GM18868 (cell line): ENCODE results near the gene RNU5B-1.
"Not testable (repeated sequence)": the region's sequence is repeated elsewhere in the genome, so short reads cannot be mapped to it uniquely, and the experiment has no call there.

Experiments
- ATAC-seq: cut with Tn5 transposase; IDR thresholded peaks from one replicate; pipeline ENCODE4 v1.9.1; 2021; ENCODE audit warnings: mild to moderate bottlenecking, moderate library complexity; ENCODE audit not compliant: unreplicated experiment

RNU5B-1 gene

DNA sequence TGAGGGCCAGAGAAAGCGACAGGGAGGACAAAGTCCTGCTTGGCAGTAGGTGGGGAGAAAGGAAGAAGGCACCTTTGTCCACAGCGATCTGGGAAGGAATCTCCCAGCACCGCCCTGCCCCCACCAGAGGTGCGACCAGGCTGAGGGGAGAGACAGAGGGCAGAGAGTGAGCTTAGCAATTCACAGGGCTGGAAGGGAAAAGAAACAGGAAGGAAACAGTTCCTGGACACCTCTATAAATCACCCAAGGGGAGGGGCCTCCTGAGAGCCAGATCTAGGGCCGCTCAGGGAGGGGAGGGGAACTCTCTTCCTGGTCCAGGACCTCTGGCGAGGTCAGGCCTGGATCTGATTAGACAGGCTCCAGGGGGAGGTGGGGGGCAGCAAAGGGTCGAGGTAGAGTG, 35.4 kb downstream of the RNU5B-1 start:
- no peak for ATAC-seq

DNA sequence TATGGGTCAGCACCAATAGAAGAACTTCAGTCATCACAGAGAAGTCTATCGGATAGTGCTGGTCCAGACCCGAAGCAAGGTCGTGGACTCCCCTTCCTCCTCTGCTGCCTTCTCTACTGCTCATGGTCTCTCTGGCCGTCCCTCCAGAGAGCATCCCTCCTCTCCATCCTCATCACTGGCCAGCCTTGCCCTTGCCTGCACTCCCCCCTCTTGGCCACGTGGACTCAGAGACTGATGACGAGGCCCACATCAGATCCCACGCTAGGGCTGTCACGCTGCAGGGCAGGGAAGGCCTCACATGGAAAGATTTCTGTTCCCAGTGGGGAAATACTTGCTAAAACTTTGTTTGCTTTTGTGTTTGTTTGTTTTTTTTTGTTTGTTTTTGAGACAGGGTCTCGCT, 38.0 kb downstream of the RNU5B-1 start:
- no peak for ATAC-seq

DNA sequence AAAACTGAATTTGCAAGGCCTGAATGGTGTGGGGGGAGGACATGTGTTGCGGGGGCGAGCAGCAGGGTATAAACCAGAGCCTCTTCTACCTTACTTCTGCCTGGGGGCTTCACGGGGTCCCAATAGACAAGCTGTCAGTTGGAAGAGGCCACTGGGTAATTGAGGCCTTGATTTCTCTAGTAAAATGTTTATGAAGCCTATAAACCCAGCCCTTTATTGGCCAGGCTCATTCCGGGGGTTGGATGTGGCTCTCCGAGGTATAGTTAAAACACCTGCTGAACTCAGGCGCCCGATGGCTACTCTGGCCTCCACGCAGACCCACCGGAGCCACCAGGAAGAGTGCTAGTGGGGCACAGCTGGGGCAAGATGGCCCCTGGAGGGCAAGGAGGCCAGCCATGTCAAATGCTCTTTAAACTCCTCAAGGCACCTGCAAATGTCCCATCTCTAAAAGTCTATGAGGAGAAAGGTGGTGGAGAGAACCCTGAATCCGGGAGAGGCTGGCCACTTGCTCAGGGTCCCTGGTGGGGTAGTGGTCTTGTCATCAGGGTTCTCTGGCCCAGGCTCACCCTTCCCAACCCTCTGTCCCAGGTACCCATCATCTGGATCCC, 39.0 kb downstream of the RNU5B-1 start:
- no peak for ATAC-seq

DNA sequence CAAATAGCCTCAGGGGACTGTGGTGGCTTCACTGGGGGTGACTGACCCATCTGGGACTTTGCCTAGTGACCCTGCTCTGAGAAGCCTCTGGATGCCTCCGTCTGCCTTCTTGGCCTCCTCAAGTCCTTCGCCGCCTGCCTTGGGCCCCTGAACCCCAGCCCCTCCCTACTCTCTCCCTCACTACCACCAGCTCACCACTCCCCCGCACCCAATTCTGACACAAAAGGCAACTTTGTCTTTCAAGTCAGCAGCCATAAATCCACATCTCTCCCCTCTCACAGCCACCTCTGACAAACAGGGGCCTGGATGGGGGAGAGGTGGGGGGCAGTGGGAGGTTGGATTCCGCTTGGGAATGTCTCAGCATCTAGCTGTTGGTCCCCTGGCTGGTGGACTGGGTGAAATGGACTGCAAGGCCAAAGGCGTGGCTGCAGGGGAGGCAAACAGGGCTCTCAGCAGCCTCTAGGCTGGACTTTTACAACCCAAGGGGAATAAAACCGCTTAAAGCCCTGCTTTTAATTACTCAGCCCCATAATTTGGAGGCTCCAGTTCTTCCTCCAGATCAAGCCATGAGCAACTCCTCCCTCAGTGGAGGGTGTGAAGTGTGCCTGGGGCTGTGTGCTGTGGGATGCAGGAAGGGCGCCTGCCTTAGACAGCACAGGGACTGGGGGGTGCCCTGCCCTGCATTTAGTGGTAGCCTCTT, 39.9 kb downstream of the RNU5B-1 start:
- ATAC-seq: no peak

DNA sequence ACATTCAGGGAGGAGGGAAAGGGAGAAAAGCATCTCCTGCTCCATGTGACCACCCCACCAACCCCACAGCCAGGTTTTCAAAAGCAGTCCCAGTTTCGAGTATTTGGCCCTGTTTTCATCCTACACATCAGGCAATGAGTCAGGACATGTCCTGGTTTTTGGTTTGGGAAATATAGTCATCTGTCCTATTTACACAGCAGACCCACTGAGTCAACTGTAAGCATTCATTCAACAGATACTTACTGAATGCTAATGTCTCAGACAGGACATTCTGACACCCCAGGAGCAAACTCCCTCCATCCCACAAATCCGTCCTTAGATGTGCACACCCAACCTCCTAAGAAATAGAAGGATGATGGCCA, 40.4 kb downstream of the RNU5B-1 start:
- ATAC-seq: no peak

DNA sequence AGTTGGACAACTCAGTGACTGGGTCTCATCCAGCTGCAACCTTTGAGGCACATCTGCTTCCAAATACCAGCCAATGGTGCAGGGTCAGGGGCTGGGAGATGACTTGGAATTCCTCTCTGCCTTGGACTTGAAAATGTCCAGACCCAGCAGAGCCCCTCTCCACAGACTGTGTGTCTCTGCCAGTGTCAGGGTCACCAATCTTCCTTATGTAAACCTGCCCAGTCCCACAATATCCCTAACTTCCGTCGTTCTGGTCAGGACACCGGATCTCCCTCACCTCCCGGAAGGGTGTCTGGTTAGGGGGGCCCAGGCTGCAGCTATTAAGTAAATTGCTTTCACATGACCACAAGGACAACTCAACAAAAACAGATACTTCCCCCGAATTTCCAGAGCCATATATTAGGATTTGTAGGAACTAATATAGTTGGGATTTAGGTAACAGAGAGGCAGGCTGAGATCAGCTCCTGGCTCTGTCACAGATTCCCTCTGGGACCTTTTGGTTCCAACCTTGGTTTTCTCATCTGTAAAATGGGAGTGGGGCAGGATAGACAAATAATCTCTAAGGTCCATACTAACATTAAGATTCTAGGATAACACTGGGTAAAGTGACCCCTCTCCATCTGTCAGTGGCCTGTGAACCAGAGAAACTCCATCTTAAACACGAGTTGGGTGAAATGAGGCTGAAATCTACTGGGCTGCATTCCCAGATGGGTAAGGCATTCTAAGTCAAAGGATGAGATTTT, 42.5 kb downstream of the RNU5B-1 start:
- ATAC-seq: no peak

DNA sequence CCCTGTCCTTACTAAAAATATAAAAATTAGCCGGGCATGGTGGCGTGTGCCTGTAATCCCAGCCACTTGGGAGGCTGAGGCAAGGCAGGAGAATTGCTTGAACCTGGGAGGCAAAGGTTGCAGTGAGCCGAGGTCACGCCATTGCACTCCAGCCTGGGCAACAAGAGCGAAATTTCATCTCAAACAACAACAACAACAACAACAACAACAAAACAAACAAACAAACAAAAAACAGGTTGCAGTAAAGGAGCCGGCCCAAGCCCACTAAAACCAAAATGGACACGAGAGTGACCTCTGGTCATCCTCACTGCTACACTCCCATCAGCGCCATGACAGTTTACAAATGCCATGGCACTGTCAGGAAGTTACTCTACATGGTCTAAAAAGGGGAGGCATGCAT, 43.3 kb downstream of the RNU5B-1 start:
- not testable (repeated sequence) for ATAC-seq

DNA sequence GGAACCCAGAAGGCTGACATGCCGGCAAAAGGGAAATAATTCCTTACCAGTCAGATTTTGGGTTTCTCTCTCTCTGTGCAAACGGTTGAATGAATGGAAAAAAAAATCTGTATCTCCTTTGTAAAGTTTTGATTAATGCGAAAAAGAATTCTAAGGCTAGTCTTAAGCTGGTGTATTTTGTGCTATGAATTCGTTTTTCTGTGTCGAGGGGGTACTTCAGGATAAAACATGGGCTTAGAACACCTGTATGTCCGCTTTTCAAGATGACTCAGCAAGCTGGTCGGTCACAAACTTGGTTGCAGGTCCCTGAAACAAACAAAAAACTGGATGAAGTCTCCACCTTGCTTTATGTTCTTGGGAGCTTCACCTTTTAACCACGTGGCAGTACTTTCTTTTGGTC, 44.9 kb downstream of the RNU5B-1 start:
- ATAC-seq: no peak

DNA sequence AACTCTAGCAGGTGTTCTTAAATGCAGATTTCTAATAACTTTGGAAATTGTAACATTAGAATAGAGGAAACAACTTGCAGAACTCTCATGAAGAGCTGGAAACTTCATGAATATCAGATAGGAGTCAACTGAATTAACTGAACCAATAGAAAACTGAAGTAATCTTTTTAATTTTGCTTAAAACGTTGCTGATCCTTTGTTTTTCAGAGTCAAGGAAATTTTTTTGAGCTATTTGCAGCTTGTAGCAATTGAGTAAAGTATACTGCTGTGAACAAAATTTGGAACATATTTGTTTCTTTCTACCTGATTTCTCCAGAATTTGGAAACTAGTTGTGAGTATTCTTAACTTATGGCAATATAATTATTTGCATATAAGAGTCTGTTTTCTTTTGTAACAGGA, 47.5 kb downstream of the RNU5B-1 start:
- ATAC-seq: not testable (repeated sequence)
